Measurements from ENCODE around the gene FAM135A. TPM values are rescaled to one million over a fixed set of nuclear protein-coding genes. Genes with fewer than 3 reads are reported as not detected.

Gene FAM135A
- total and polyA plus RNA-seq, 2 of the 13 experiments (the other 11 are each of a cell fraction or from before 2014, with no cell fraction given): 26.9 to 31.5 TPM

- Histone ChIP-seq H3K4me1 (ENCODE audit: insufficient read depth, low read length) (peaks cover 11% of the 10 kb centered on the region; the same call in 1 of the 2 replicates), H3K36me3 (replicated peaks in 1 of 2; ENCODE audit: control insufficient read depth in 1 of 2, insufficient read depth in 2 of 2, low read length in 2 of 2) (peaks cover 3 to 6% of the 10 kb centered on the region in 2 experiments; a peak in 3 of 5 replicates), H3K27me3 (ENCODE audit: control insufficient read depth in 1 of 2, insufficient read depth in 2 of 2, low read length in 2 of 2) (no peaks in the 10 kb centered on the region), H2AFZ (ENCODE audit: low read length) (no peak overlapping the region), H3K79me2 (ENCODE audit: insufficient read depth, low read length) (no peaks in the 10 kb centered on the region), H3K27ac (ENCODE audit: extremely low read length, insufficient read depth, low read length) (no peak overlapping the region), H3K9ac (ENCODE audit: insufficient read depth, low read depth, low read length) (no peak overlapping the region), H3K4me3 (replicated peaks in 1 of 3; ENCODE audit: insufficient read depth in 1 of 3, low read depth in 2 of 3, low read length in 3 of 3) (no peak overlapping the region), H4K20me1 (ENCODE audit: insufficient read depth, low read length) (no peaks in the 10 kb centered on the region), H3K4me2 (ENCODE audit: low read depth, low read length) (no peak overlapping the region), H3K9me3 (ENCODE audit: low read length) (no peaks in the 10 kb centered on the region)
- TF ChIP-seq FOXA1 (IDR thresholded peaks at IDR 0.05) (no peak), FOXA1 (CRISPR knock-in tag; IDR thresholded peaks at IDR 0.05) (no peak), CSRNP2 (CRISPR knock-in tag; conservative IDR thresholded peaks at IDR 0.05; ENCODE audit: low read depth) (no peak), GRHL1 (CRISPR knock-in tag; conservative IDR thresholded peaks at IDR 0.05) (no peak), CBX1 (IDR thresholded peaks at IDR 0.05; ENCODE audit: low read depth) (no peak), MIER2 (CRISPR knock-in tag; IDR thresholded peaks at IDR 0.05) (peak; percentile 33; the same call in 1 of the 2 replicates), CENPT (CRISPR knock-in tag; IDR thresholded peaks at IDR 0.05; ENCODE audit: low read depth) (no peak), REST (IDR thresholded peaks at IDR 0.05; ENCODE audit: borderline replicate concordance in 1 of 2, low read depth in 1 of 2, low read length in 2 of 2) (peak in 1 of 2 experiments; percentile 87; a peak in 3 of 4 replicates)
- BruUV-seq (replicated peaks): no TSS peak
- DNase-seq (ENCODE audit: low spot score) (no peak), FAIRE-seq (no peak), ATAC-seq (no peak)
- intact Hi-C loops (cut with micrococcal nuclease; ENCODE audit: unreplicated experiment): loop anchor here (5.0 kb wide), 1 partner anchor 487 kb away; no protein-coding TSS in a partner anchor
- in situ Hi-C loops (cut with HindIII; ENCODE audit: extremely low pct_ligation_motif_present, low pct_unique_long_range_greater_than_20kb): no loop called here
- CTCF ChIA-PET (ENCODE audit: low intra/inter-chr PET ratio, low total read pairs): no interaction called here
- 87% methylated on average over 4 of the region's 4 CpGs for WGBS (ENCODE audit: low lambda C conversion rate)
- POLR2A ChIA-PET: no interaction called here
Observed at GRCh38 chr6:70524721-70525286, 111.5 kb downstream of the FAM135A start.
